AG04449 (cell line): Measurements from ENCODE around the gene IKZF3.
"Not testable (repeated sequence)": the region's sequence is repeated elsewhere in the genome, so short reads cannot be mapped to it uniquely, and the experiment has no call there.

Experiments
- CTCF ChIA-PET: fragments of 350-600 bp; formaldehyde crosslinking; extraction: SDS; loops from one replicate; lab custom pipeline; 2021; ENCODE audit warnings: antibody characterized with exemption; lab: Yijun Ruan, JAX
- POLR2A ChIA-PET: fragments of 400-600, 350-600 bp; formaldehyde crosslinking; extraction: SDS; loops from one replicate; lab custom pipeline; 2020; ENCODE audit warnings: antibody characterized with exemption, inconsistent platforms; lab: Yijun Ruan, JAX
- DNase-seq: peaks from one replicate; pipeline ENCODE4 v3.0.0-alpha.2; 2010; ENCODE audit warnings: low read depth, low spot score
- H3K4me3 ChIP-seq: 2 replicates; pipeline ENCODE4 v1.5.1; 2011; ENCODE audit warnings: low read depth, mild to moderate bottlenecking, control low read depth, low read length
- TF ChIP-seq, protein P1 (sequence below): IDR thresholded peaks from one replicate; pipeline ENCODE4 v1.5.1; 2011; ENCODE audit warnings: mild to moderate bottlenecking, moderate library complexity, low read length, control low read depth, inconsistent platforms; ENCODE audit not compliant: insufficient read depth; ENCODE audit errors: missing control alignments

The IKZF3 gene

DNA sequence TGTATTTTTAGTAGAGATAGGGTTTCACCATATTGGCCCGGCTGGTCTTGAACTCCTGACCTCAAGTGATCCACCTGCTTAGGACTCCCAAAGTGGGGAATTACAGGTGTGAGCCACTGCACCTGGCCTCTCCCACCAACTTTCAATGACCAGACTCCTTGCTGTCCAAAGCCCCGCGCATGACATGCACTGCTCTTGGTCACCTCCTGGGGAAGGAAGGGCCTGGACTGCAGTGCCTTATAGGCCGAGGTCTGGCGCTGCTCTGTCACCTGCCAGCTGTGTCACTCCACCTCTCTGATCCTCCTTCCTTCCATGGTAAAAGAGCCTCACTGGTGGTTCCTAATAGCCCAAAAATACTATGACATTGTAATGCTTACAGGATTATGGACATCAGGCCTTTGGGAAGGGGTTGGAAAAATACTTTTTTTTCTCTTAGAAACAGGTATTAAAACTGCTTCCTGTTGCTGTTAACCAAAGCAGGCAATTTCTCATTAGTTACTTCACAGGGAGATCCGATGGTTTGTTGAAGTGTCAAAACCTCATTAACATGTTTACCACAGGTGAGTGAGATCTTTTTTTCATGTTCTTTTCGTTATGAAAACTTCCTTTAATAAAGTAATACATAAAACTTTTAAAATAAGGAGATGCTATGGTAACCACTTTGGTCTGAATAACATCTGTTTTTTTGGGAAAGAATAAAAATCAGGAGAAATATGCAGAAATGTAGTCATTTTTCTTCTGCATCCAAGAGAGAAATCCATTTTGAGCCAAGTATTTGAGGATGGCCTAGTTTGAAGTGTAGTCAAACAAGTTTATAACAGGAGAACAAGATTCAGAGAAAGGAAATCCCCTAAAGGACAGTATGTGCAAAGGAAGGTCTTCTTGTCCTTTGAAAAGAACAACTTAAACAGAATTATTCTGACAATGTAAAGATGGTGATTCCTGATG is 90.9 kb downstream of the IKZF3 start:
- ChIA-PET CTCF (no interaction called here), POLR2A (no interaction called here)
- DNase-seq, result no peak
- no peak overlapping the region for H3K4me3 ChIP-seq
- TF ChIP-seq, protein P1, sequence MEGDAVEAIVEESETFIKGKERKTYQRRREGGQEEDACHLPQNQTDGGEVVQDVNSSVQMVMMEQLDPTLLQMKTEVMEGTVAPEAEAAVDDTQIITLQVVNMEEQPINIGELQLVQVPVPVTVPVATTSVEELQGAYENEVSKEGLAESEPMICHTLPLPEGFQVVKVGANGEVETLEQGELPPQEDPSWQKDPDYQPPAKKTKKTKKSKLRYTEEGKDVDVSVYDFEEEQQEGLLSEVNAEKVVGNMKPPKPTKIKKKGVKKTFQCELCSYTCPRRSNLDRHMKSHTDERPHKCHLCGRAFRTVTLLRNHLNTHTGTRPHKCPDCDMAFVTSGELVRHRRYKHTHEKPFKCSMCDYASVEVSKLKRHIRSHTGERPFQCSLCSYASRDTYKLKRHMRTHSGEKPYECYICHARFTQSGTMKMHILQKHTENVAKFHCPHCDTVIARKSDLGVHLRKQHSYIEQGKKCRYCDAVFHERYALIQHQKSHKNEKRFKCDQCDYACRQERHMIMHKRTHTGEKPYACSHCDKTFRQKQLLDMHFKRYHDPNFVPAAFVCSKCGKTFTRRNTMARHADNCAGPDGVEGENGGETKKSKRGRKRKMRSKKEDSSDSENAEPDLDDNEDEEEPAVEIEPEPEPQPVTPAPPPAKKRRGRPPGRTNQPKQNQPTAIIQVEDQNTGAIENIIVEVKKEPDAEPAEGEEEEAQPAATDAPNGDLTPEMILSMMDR, result no peak

DNA sequence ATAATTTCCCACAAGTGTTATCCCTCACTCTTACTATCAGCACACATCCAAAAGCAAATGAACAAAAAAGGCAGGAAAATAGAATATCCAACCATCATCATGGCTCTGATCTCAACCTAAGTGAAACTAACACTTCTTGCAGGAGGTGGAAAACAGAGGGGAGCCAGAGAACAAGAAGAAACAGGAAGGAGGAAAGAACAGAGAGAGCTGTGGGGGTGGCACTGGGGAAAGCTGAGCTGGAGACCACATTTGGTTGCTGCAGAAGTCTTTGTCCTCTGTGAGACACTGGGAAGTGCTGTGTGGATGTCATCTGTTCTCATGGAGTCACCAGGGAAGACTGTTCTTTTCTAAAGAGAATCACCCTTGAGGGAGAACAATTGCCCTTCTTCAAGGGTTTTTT is 91.7 kb downstream of the IKZF3 start:
- POLR2A ChIA-PET, result no interaction called here
- CTCF ChIA-PET, result no interaction called here
- DNase-seq, result no peak
- H3K4me3 ChIP-seq, result no peak overlapping the region
- TF ChIP-seq, protein P1, result no peak

DNA sequence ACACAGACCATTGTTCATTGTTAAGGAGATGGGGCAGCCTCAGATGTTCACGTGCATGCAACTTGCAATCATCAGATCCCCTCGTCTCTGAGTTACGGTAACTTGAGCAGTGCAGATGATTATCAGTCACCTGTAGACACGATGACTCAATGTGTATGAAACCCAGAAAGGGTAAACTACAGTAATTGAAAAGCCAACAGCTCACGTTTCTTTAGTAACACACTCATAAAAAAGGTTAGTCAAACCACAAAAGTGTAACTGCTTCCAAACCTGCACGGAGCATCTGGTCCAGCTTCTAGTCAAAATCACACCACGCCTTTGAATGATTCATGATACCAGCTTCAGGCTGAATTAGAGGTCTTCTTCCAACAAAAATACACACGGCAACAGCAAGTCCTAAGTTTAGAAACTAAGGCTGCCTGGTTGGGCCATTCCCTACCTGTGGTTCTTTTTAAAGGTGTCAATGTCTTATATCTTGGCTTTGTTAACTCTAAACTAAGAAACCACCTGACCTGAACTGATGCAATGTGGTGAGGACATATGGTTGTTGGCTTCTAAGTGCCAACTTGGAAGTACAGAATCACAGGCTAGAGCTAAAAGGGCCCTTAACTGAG is 94.0 kb downstream of the IKZF3 start:
- TF ChIP-seq, protein P1, result no peak
- POLR2A ChIA-PET, result no interaction called here
- CTCF ChIA-PET, result no interaction called here
- H3K4me3 ChIP-seq, result no peak overlapping the region
- no peak for DNase-seq

DNA sequence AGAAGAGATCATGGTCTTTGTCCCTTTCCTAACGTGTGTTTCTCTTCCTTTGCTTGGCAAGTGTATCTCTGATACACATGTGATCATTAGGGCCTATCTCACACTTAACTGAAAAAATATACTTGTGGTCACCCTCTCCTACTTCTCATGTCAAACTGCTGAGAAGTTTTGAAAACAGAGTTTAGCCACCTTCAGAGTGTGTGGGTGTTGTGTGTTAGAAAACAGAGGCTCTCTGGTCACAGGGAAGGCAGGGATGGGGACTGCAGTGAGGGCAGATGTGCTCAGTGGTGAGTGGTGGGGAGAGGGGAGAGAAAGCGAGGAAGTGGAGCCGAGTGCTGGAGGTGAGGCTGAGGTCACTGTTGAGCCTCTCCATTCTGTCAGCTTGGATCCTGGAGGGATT is 97.0 kb downstream of the IKZF3 start:
- POLR2A ChIA-PET, result interaction anchor here (0.6 kb wide), 1 partner anchor 251 kb away, joined by 3 read pairs; no protein-coding TSS in a partner anchor
- CTCF ChIA-PET, result no interaction called here
- no peak for DNase-seq
- no peak overlapping the region for H3K4me3 ChIP-seq
- TF ChIP-seq, protein P1, result no peak

DNA sequence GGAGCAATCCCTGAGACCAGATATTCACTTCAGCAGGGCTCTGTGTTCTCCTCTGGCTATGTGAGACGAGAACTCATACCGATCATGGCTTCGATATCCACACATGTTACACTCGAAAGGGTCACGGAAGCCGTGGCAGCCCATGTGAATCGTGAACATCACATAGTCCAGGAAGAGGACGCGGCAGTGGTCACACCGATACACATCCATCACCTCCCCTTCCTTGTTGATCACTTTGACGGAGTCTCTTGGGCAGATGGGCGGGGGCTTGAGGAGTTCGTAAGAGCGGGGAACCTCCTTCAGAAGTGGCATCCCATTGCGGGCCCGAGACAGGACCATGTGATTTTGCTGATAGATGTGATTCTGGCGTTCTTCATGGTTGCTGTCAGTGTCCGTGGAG is 98.3 kb downstream of the IKZF3 start:
- POLR2A ChIA-PET, result no interaction called here
- DNase-seq, result no peak
- TF ChIP-seq, protein P1, result no peak
- H3K4me3 ChIP-seq, result no peak overlapping the region
- CTCF ChIA-PET, result no interaction called here

DNA sequence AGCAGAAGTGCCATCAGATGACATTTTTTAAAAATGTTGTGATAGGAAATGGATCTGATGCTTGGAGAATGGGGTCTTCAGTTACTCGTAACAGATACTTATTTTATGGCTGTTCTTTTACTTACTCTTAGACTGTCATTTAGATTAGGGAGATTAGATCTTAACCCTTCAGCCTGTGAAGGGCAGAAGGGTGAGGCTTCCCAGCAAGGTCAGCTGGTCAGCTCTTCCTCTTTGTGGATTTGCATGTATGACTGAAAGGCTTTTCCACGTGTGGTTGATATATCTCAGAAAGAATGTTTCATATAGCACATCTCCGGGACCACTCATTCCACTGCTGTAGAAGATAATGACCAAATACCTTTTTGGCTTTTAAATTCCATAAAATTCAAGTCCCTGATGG is 98.9 kb downstream of the IKZF3 start:
- CTCF ChIA-PET, result interaction anchor here (1.8 kb wide), 1 partner anchor 12 kb away, joined by 5 read pairs; no protein-coding TSS in a partner anchor
- TF ChIP-seq, protein P1, result no peak
- no peak for DNase-seq

DNA sequence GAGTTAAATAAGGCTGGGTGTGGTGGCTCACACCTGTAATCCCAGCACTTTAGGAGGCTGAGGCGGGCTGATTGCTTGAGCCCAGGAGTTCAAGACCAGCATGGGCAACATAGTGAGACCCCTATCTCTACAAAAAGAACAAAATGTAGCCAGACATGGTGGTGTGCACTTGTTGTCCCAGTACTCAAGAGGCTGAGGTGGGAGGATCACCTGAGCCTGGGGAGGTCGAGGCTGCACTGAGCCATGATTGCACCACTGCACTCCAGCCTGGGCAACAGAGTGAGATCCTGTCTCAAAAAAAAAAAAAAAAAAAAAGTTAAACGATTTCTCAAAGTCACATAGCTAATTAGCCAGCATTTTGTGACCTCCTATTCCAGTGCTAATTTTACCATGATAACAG is 99.9 kb downstream of the IKZF3 start:
- POLR2A ChIA-PET, H3K4me3 ChIP-seq: not testable (repeated sequence)
- CTCF ChIA-PET, result interaction anchor here (1.8 kb wide), 1 partner anchor 11 kb away, joined by 5 read pairs; no protein-coding TSS in a partner anchor

More for the DNA sequence above, 98.9 kb downstream of the IKZF3 start:
- POLR2A ChIA-PET, result no interaction called here
- H3K4me3 ChIP-seq, result no peak overlapping the region

More for the DNA sequence above, 99.9 kb downstream of the IKZF3 start:
- not testable (repeated sequence) for DNase-seq
